ENCODE results near the gene PCDHGA9.
A peak's percentile ranks its signal among the peaks of the same experiment; 100 is the strongest.

- TF ChIP-seq ZNF583 (CRISPR knock-in tag; IDR thresholded peaks at IDR 0.05) = no peak
- no peak for TF ChIP-seq RNF219 (CRISPR knock-in tag; IDR thresholded peaks at IDR 0.05)
- no peak for TF ChIP-seq MAX (CRISPR knock-in tag; IDR thresholded peaks at IDR 0.05)
- peak; percentile 64 to 70 (median 67) for TF ChIP-seq CTCF (IDR thresholded peaks at IDR 0.05 in 2 of 3, conservative IDR thresholded peaks at IDR 0.05 in 1 of 3; ENCODE audit: insufficient read depth in 2 of 3, low read depth in 1 of 3, low read length in 3 of 3)
These were observed 32.4 kb upstream of the PCDHGA9 start, which contains the start of gene PCDHGB3 for GRCh38 chr5:141369994-141370848.
